ENCODE data around the gene FAM228B. TPM values are rescaled to one million over a fixed set of nuclear protein-coding genes. Genes with fewer than 3 reads are reported as not detected.

FAM228B gene
- total and polyA plus RNA-seq, 2 donors (not counting 1 experiment from before 2014, with no cell fraction given), result 9.8 to 47.2 TPM

DNA sequence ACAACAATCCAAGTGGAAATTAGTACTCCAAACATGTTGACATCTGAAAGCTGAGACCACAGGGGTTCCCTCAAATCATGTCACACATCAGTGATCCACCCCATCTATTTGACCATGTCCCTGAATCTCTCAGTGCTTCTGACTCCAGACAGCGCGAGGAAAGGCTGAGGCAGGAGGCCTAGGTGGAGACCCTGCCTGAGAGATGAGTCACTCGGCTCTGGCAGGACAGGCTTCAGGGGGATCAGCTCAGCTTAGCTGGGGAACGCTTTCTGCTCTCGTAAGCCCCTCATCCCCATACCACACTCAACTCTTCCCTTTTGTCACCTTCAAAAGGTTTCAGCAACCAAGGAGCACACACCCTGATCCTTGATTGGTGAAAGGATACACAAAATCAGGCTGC lies 45.8 kb downstream of the FAM228B start:
- H3K27me3 ChIP-seq (replicated peaks in 1 of 4; ENCODE audit: control extremely low read depth in 1 of 4, control insufficient read depth in 3 of 4, insufficient read depth in 4 of 4, low read length in 3 of 4), result peaks cover 0 to 4% (median 0%) of the 10 kb centered on the region in 4 experiments
- WGBS (ENCODE audit: insufficient coverage), result 100% methylated on average over 5 of the region's 5 CpGs
- H3K4me1 ChIP-seq (ENCODE audit: control insufficient read depth in 2 of 2, insufficient read depth in 2 of 2, low read length in 2 of 2), result peaks cover 8 to 11% of the 10 kb centered on the region in 2 donors
- no peak overlapping the region for H3K27ac Mint-ChIP-seq
- H3K9me3 Mint-ChIP-seq (ENCODE audit: insufficient read depth), result no peaks in the 10 kb centered on the region
- no peaks in the 10 kb centered on the region for H3K9me3 ChIP-seq (ENCODE audit: control extremely low read depth in 1 of 3, control insufficient read depth in 2 of 3, insufficient read depth in 1 of 3, low read length in 2 of 3)
- H3K4me1 Mint-ChIP-seq, result peaks cover 8% of the 10 kb centered on the region
- no peak overlapping the region for H2AFZ ChIP-seq (ENCODE audit: insufficient read depth, low read depth, low read length, poor library complexity, severe bottlenecking)
- no peak overlapping the region for H3K4me2 ChIP-seq (replicated peaks; ENCODE audit: low read depth, low read length, poor library complexity, severe bottlenecking)
- ATAC-seq (ENCODE audit: low read depth) (no peak), DNase-seq (no peak)
- no peak overlapping the region for H3K27ac ChIP-seq (ENCODE audit: low read length in 2 of 2)
- no peaks in the 10 kb centered on the region for H3K36me3 ChIP-seq (replicated peaks in 1 of 2; ENCODE audit: control extremely low read depth in 1 of 2, control insufficient read depth in 1 of 2, extremely low read depth in 1 of 2, insufficient read depth in 2 of 2, low read length in 1 of 2)
- CTCF ChIA-PET, result interaction anchor here (0.6 kb wide), 1 partner anchor 346 kb away, joined by 3 read pairs; no protein-coding TSS in a partner anchor
- no peak for TF ChIP-seq EZH2 (IDR thresholded peaks at IDR 0.05; ENCODE audit: borderline replicate concordance, insufficient read depth, low read depth, low read length, poor library complexity, severe bottlenecking)
- TF ChIP-seq, protein P1, sequence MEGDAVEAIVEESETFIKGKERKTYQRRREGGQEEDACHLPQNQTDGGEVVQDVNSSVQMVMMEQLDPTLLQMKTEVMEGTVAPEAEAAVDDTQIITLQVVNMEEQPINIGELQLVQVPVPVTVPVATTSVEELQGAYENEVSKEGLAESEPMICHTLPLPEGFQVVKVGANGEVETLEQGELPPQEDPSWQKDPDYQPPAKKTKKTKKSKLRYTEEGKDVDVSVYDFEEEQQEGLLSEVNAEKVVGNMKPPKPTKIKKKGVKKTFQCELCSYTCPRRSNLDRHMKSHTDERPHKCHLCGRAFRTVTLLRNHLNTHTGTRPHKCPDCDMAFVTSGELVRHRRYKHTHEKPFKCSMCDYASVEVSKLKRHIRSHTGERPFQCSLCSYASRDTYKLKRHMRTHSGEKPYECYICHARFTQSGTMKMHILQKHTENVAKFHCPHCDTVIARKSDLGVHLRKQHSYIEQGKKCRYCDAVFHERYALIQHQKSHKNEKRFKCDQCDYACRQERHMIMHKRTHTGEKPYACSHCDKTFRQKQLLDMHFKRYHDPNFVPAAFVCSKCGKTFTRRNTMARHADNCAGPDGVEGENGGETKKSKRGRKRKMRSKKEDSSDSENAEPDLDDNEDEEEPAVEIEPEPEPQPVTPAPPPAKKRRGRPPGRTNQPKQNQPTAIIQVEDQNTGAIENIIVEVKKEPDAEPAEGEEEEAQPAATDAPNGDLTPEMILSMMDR (IDR thresholded peaks at IDR 0.05), result no peak
- no peak overlapping the region for H3K4me3 Mint-ChIP-seq
- POLR2A ChIA-PET, result no interaction called here
- intact Hi-C loops (cut with micrococcal nuclease), result no loop called here
- H3K79me2 ChIP-seq (ENCODE audit: control insufficient read depth, insufficient read depth, low read length), result no peaks in the 10 kb centered on the region
- H4K20me1 ChIP-seq (ENCODE audit: control insufficient read depth, insufficient read depth, low read length, poor library complexity, severe bottlenecking), result no peaks in the 10 kb centered on the region
- no peaks in the 10 kb centered on the region for H3K27me3 Mint-ChIP-seq
- H3K9ac ChIP-seq (ENCODE audit: low read length), result no peak overlapping the region
- no peak overlapping the region for H3K4me3 ChIP-seq (ENCODE audit: control extremely low read depth in 1 of 5, extremely low read depth in 1 of 5, insufficient read depth in 1 of 5, low read depth in 2 of 5, low read length in 4 of 5)

DNA sequence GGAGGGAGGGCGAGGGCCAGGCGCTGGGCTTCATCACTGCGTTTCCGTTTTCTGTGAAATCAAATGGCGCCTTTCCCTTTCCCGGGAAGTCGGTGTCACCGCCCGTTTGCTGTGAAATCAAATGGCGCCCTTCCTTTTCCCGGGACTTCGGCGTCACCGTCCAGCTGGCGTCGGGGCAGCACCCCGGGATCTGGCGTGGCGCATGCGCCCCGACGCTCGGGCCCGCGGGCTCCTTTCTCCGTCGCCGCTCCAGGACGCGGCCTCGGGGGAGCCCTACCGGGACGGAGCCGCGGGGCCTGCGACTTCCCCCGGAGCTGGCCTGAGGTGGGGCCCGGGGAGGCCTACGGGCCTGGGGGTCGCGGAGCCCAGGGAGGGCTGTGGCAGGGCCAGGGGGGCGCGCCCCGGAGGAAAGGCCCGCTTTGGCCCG lies 51.6 kb downstream of the FAM228B start, which contains the start of gene FAM228A:
Gene FAM228A (plus strand): TSS at position 203 of the 427 bp plus-strand sequence. CDS start 428 bp downstream, outside the sequence.
- H3K4me2 ChIP-seq (replicated peaks; ENCODE audit: low read depth, low read length, poor library complexity, severe bottlenecking), result no peak within 1 kb of the TSS
- ChIA-PET CTCF (no interaction called here), POLR2A (no interaction called here)
- DNase-seq (no peak), ATAC-seq (ENCODE audit: low read depth) (no peak)
- no peaks in the 10 kb centered on the region for H3K79me2 ChIP-seq (ENCODE audit: control insufficient read depth, insufficient read depth, low read length)
- Mint-ChIP-seq H3K27ac (no peak within 1 kb of the TSS), H3K27me3 (peaks cover 3% of the 10 kb centered on the region), H3K9me3 (ENCODE audit: insufficient read depth) (no peaks in the 10 kb centered on the region), H3K4me3 (no peak within 1 kb of the TSS), H3K4me1 (no peaks in the 10 kb centered on the region)
- H3K9ac ChIP-seq (ENCODE audit: low read length), result no peak within 1 kb of the TSS
- intact Hi-C loops (cut with micrococcal nuclease), result no loop called here
- no peak within 1 kb of the TSS for H3K4me3 ChIP-seq (ENCODE audit: control extremely low read depth in 1 of 5, extremely low read depth in 1 of 5, insufficient read depth in 1 of 5, low read depth in 2 of 5, low read length in 4 of 5)
- H3K9me3 ChIP-seq (ENCODE audit: control extremely low read depth in 1 of 3, control insufficient read depth in 2 of 3, insufficient read depth in 1 of 3, low read length in 2 of 3), result peaks cover 0 to 10% (median 0%) of the 10 kb centered on the region in 3 donors
- no peaks in the 10 kb centered on the region for H4K20me1 ChIP-seq (ENCODE audit: control insufficient read depth, insufficient read depth, low read length, poor library complexity, severe bottlenecking)
- no peak within 1 kb of the TSS for H3K27ac ChIP-seq (ENCODE audit: low read length in 2 of 2)
- H3K27me3 ChIP-seq (replicated peaks in 1 of 4; ENCODE audit: control extremely low read depth in 1 of 4, control insufficient read depth in 3 of 4, insufficient read depth in 4 of 4, low read length in 3 of 4), result peaks cover 0 to 4% (median 0%) of the 10 kb centered on the region in 4 experiments
- no peak for TF ChIP-seq EZH2 (IDR thresholded peaks at IDR 0.05; ENCODE audit: borderline replicate concordance, insufficient read depth, low read depth, low read length, poor library complexity, severe bottlenecking)
- TF ChIP-seq, protein P1 (IDR thresholded peaks at IDR 0.05), result no peak
- no peak within 1 kb of the TSS for H2AFZ ChIP-seq (ENCODE audit: insufficient read depth, low read depth, low read length, poor library complexity, severe bottlenecking)
- no peaks in the 10 kb centered on the region for H3K4me1 ChIP-seq (ENCODE audit: control insufficient read depth in 2 of 2, insufficient read depth in 2 of 2, low read length in 2 of 2)
- WGBS (ENCODE audit: insufficient coverage), result 56% methylated on average over 46 of the region's 46 CpGs
- H3K36me3 ChIP-seq (replicated peaks in 1 of 2; ENCODE audit: control extremely low read depth in 1 of 2, control insufficient read depth in 1 of 2, extremely low read depth in 1 of 2, insufficient read depth in 2 of 2, low read length in 1 of 2), result no peaks in the 10 kb centered on the region

All from B cell (primary cell).